Suprapubic skin (tissue), 3 donors: ENCODE results near the gene TRPV2.

Source experiments
- CTCF ChIP-seq, 2 donors: fragments of 200-600 bp in 1 of 2; fragments of 450-650 bp in 1 of 2; sonication (generic) in 1 of 2; IDR thresholded peaks; one replicate each; pipeline ENCODE4 v1.5.1; 2016 to 2019; ENCODE audit warnings: antibody characterized with exemption in 2 of 2, mild to moderate bottlenecking in 1 of 2, moderate library complexity in 1 of 2
- POLR2AphosphoS5 ChIP-seq, 3 donors: sonication (generic); formaldehyde crosslinking; IDR thresholded peaks; one replicate each; pipeline ENCODE4 v1.6.1; 2017; ENCODE audit warnings: antibody characterized with exemption in 3 of 3

DNA sequence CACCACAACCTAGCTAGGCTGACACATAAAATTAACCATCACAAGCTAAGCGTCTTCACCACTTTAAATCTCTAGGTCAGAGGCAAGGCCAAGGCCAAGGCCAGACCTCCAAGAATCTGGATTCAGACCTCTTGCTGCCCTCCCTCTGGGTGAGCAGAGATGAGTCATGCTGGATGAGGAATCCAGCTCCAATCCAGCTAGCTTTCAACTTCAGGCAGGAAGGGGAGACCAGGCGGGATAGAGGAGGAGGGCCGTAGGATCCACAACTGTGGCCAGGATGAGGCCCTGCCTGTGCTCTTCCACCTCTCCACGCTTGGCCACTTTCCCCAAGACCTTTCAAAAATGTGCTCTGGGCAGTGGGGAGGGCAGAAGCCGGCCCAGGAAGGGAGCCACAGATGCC lies 61.9 kb downstream of the TRPV2 start:
- no peak for TF ChIP-seq CTCF (IDR thresholded peaks at IDR 0.05)
- TF ChIP-seq POLR2AphosphoS5 (IDR thresholded peaks at IDR 0.05), result no peak
